Skin epidermis (tissue), 12 donors: ENCODE measurements around the gene RPL14.
A peak's percentile ranks its signal among the peaks of the same experiment; 100 is the strongest.
"Not testable (repeated sequence)": the region's sequence is repeated elsewhere in the genome, so short reads cannot be mapped to it uniquely, and the experiment has no call there.

ENCODE experiments used
- H3K27ac ChIP-seq, 21 experiments: fragments of 200-600 bp; sonication (generic) in 11 of 21; one replicate each; pipeline ENCODE4 v1.5.0; 2020; ENCODE audit warnings: mild to moderate bottlenecking in 3 of 21, inconsistent platforms in 2 of 21, moderate library complexity in 2 of 21
- H3K4me3 ChIP-seq, 7 experiments: fragments of 200-600 bp; sonication (generic) in 2 of 7; one replicate each; pipeline ENCODE4 v1.5.0; 2020; ENCODE audit warnings: inconsistent platforms in 2 of 7, mild to moderate bottlenecking in 2 of 7, moderate library complexity in 1 of 7

The RPL14 gene

GRCh38 chr3:40460481-40460880 lies 3.3 kb downstream of the RPL14 start:
- not testable (repeated sequence) for H3K27ac ChIP-seq, H3K4me3 ChIP-seq

- H3K27ac ChIP-seq, result no peak overlapping the region
- no peak overlapping the region for H3K4me3 ChIP-seq
These were observed 4.0 kb downstream of the RPL14 start for GRCh38 chr3:40461161-40461560.

- not testable (repeated sequence) for H3K4me3 ChIP-seq, H3K27ac ChIP-seq
These were observed 5.7 kb downstream of the RPL14 start for GRCh38 chr3:40462838-40463237.

GRCh38 chr3:40463579-40463978 lies 6.4 kb downstream of the RPL14 start:
- no peak overlapping the region for H3K4me3 ChIP-seq

GRCh38 chr3:40464339-40465110 lies 7.4 kb downstream of the RPL14 start:
- no peak overlapping the region for H3K27ac ChIP-seq

More at GRCh38 chr3:40463579-40463978, 6.4 kb downstream of the RPL14 start:
- H3K27ac ChIP-seq, result no peak overlapping the region

GRCh38 chr3:40465111-40465407 lies 7.9 kb downstream of the RPL14 start:
- H3K27ac ChIP-seq, result no peak overlapping the region

More at GRCh38 chr3:40464339-40465110, 7.4 kb downstream of the RPL14 start:
- no peak overlapping the region for H3K4me3 ChIP-seq

GRCh38 chr3:40465456-40465855 lies 8.3 kb downstream of the RPL14 start:
- no peak overlapping the region for H3K27ac ChIP-seq
- no peak overlapping the region for H3K4me3 ChIP-seq

More at GRCh38 chr3:40465111-40465407, 7.9 kb downstream of the RPL14 start:
- no peak overlapping the region for H3K4me3 ChIP-seq

- Histone ChIP-seq H3K27ac (no peak overlapping the region), H3K4me3 (no peak overlapping the region)
These were observed 10.9 kb downstream of the RPL14 start for GRCh38 chr3:40468018-40468417.

- no peak overlapping the region for H3K4me3 ChIP-seq
- H3K27ac ChIP-seq, result no peak overlapping the region
These were observed 13.6 kb downstream of the RPL14 start for GRCh38 chr3:40470701-40471100.

- Histone ChIP-seq H3K4me3 (peak within 1 kb of the TSS; percentile 59 to 86 (median 79)), H3K27ac (peak within 1 kb of the TSS; percentile 48 to 88 (median 83))
These were observed 19.6 kb downstream of the RPL14 start, which contains the start of gene ZNF619 for GRCh38 chr3:40476478-40477470. Gene ZNF619, plus strand, starts transcription at chr3:40477122. Its CDS starts 858 bp downstream, at chr3:40477980.

GRCh38 chr3:40477666-40478065 lies 20.5 kb downstream of the RPL14 start:
- peak overlapping the region in 8 of 21 experiments; percentile 48 to 87 (median 83) for H3K27ac ChIP-seq

GRCh38 chr3:40487172-40487571 lies 30.0 kb downstream of the RPL14 start:
- H3K4me3 ChIP-seq, result no peak overlapping the region
- H3K27ac ChIP-seq, result no peak overlapping the region

More at GRCh38 chr3:40477666-40478065, 20.5 kb downstream of the RPL14 start:
- peak overlapping the region; percentile 59 to 86 (median 79) for H3K4me3 ChIP-seq

- no peak overlapping the region for H3K27ac ChIP-seq
- H3K4me3 ChIP-seq, result no peak overlapping the region
These were observed 33.8 kb downstream of the RPL14 start for GRCh38 chr3:40490916-40491315.

GRCh38 chr3:40494698-40495097 lies 37.6 kb downstream of the RPL14 start:
- Histone ChIP-seq H3K4me3 (no peak overlapping the region), H3K27ac (peak overlapping the region in 1 of 21 experiments; percentile 6)

- Histone ChIP-seq H3K4me3 (no peak overlapping the region), H3K27ac (no peak overlapping the region)
These were observed 40.1 kb downstream of the RPL14 start for GRCh38 chr3:40497288-40497687.

GRCh38 chr3:40499952-40500351 lies 42.8 kb downstream of the RPL14 start:
- no peak overlapping the region for H3K27ac ChIP-seq
- no peak overlapping the region for H3K4me3 ChIP-seq

GRCh38 chr3:40502034-40502433 lies 44.9 kb downstream of the RPL14 start:
- no peak overlapping the region for H3K4me3 ChIP-seq

GRCh38 chr3:40504636-40505430 lies 47.7 kb downstream of the RPL14 start:
- peak overlapping the region in 6 of 21 experiments; percentile 33 to 72 (median 50) for H3K27ac ChIP-seq
- H3K4me3 ChIP-seq, result peak overlapping the region in 1 of 7 experiments; percentile 63

More at GRCh38 chr3:40502034-40502433, 44.9 kb downstream of the RPL14 start:
- H3K27ac ChIP-seq, result no peak overlapping the region
